Stimulated activated CD4-positive, alpha-beta T cell treated with anti-CD3 and anti-CD28 coated beads, Interleukin-4, amount 100 ng/mL, for 4 hours (primary cell): Measurements from ENCODE around the gene GSG1L.

Experiments used
- DNase-seq, 2 experiments: peaks; one replicate each; pipeline ENCODE4 v3.0.0-alpha.2; 2020

GSG1L gene

DNA sequence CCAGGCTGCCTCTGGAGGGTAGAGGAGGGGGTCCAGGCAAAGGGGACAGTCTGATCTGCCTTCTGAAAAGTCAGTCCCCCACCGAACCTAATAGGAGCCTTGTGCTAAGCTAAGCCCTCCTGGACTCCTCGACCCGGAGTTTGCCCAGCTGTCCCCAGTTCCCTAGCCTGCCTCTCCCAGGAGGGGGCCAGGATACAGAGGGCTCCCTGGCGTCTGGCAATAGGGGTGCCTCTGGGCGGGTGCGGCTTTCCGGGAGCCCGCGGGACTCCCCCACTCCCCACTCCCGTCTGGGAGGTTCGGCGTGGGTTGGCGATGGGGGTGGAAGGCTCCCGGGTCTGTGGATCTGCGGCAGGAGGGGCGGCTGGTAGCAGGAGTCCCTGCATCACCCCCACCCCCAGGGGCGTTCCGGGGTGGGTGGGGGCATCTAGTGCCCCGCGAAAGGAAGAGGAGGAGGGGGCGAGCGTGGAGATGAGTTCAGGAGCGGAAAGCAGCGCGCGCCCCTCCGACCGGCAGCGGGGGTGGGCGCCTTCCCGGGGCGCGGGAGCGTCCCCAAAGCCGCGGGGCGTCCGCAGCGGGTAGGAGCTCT, 1.2 kb downstream of the GSG1L start:
- no peak for DNase-seq

DNA sequence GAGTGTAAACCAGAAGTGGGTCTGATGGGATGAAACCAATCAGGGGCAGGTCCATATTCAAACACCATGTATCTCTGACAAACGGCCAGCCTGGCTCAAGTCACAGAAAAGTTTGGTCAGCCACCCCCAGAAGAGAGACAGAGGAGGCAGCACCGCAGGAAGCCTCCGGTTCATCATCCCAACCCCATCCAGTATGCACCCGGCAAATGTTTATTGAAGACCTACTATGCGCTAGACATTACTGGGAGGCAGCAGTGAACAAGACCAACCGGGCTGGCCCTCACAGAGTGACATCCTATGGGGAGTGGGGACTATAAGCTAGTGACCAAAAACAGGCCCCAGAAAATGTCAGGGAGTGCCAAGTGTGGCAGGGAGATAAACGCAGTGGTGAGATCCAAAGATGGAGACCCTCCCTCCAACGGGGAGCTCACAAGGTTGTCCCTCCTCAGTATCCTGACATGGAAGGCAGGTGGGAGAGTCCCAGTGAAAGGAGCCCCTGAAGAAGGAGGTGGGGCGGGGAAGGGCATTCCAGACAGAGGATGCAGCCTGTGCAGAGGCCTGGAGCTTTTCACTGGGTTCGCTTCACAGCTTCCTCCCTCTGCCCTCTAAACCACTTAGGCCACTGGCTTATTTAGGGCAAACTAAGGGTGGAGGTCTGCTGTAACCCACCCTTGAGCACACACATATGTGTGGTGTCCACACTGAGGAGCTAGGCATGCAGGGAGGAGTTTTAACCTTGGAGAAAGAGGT, 2.0 kb downstream of the GSG1L start:
- DNase-seq, result no peak

DNA sequence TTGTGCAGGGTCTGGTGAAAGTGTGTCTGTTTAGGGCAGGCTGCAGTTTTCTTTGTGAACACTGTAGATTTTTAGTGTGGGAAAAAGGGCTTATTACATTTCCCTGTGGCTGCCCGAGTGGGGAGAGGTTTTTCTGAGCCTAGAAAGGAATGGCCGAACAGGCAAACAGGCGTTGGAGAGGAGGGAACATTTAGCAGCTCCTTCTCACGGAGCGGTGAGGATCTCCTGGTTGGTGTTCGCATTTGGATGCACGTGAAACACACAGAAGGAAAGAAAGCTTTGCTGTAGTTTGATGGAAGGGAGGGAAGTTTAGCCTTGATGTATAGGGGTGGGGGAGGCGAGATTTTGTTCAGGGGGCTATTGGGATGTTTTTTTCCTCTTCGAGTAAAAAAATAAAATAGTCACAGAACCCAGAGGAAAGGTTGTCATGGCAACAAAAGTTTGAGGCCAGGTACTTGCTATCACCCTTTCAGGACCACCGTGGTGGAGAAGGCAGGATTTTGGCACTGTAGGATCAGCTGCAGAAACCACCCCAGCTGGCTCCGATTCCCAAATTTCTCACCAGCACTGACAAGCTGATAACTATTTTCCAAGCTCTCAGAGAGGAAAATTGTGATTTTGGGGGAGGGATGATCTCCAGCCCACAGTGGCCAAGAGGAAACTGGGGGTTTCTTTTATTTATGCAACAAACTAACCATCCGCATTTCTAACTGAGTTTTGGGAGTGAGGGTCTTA, 3.5 kb downstream of the GSG1L start:
- DNase-seq, result no peak

DNA sequence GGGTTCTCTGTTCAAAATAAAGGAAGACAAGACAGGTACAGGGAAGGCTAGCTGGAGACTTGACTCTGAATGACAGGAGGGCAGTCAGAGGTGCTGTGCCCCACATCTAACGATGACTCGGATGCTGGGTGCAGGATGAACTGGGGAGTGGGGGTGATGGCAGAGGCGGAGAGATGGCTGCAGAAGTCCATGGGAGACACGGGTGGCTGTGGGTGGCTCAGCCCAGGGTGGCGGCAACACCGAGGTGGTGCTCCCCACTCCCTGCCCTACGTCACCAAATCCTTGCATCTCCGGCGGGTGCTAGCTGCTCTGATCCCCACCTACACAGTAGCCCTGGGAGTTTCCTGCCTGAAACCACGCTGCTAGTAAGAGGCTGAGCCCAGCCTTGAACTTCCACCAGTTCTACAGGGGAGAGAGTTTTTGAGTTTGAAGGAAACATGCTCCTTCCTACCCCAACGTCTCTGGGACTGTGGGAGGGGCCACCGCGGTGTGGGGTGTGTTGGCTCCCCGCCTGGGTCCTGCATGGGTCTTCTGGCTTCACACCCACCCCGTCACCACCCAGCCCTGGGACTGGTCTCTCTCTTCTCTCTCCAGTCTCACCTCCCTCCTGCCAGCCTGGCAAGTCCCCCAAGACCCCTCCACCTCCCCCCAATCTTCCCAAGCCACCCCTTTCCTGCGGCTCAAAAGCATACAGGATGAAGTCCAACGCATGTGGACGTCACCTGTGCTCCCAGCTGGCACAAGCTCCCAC, 4.5 kb downstream of the GSG1L start:
- DNase-seq, result peak in 1 of 2 experiments; percentile 15

DNA sequence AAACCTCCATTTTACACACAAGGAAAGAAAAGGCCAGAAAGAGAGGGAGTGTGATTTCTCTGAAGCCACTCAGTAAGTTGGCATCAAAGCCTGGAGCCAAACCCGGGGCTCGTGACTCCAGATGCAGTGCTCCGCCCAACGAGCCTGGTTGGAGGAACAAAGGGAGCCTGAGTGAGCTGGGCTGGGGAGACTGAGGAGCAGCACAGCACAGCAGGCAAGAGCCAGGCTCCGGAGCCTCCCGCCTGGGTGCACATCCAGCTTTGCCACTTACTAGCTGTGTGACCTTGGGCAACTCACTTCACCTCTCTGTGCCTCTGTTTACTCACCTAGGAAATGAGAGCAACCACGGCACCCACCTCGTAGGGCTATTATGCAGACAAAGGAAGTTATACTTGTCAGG, 5.6 kb downstream of the GSG1L start:
- no peak for DNase-seq

DNA sequence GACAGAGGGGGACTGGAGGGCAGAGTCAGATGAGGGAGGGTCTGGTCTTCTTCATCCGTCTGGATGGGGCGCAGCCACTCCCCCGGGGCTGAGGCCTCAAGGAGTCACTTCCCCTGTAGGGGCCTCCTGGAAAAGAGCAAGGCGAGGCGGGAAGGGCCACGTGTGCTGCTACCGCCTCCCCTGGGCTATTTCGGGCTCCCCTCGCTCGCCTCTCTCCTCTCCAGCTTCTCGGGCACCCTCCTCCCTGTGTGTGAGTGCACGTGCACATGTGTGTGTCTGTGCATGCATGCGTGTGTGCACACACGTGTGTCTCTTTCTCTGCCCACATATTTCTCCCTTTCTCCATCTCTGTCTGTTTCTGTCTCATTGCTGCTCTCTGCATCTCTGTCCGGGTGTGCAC, 10.1 kb downstream of the GSG1L start:
- no peak for DNase-seq

DNA sequence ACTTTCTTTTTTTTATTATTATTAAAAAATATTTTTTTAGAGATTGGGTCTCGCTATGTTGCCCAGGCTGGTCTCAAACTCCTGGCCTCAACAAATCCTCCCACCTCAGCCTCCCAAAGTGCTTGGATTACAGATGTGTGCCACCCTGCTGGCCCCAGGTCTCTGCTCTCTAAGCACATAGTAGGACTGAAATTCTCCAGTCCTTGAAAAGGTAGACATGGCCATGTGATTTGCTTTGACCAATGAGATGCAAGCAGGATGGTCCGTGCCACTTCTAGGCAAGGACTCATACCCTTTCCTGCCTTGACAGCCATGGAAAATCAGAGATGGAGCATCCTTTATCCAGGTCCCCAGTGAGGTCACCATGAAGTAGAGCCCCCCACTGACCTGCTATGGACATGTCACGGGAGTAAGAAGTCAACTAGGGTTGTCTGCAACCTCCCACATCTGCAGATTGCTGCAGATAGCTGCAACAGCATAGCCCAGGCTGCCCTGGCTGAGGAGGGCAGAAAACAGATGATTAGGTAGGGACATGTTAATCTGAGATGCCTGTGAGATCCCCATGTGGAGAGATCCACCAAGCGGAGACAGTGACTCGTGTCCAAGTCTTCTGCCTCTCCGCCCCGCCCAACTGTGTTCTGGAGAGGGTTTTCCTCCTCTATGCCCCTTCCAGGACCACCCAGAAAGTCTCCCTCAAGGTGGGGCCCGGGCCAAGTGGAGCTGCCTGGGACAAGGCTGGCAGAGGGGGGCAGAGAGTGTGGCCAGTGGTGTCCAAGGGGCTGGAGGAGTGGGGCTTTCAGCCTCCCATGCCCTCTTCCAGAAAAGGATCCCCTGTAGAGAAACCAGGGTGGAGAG, 11.0 kb downstream of the GSG1L start:
- DNase-seq, result no peak

DNA sequence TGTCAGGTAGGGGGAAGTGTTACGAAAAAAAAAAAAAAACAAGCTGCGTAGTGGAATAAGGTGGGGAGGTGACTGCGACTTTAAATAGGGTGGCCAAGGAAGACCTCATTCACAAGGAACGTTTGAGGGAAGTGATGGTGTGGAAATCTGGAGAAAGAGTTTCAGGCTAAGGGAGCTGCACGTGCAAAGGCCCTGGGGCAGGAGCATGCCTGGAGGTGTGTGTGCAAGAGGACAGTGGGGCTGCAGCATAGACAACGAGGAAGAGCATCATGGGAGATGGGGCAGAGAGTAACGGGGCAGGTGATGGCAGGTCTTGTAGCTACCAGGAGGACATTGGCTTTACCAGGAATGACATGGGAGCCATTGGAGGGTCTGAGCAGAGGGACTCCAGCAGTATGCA, 12.0 kb downstream of the GSG1L start:
- no peak for DNase-seq

DNA sequence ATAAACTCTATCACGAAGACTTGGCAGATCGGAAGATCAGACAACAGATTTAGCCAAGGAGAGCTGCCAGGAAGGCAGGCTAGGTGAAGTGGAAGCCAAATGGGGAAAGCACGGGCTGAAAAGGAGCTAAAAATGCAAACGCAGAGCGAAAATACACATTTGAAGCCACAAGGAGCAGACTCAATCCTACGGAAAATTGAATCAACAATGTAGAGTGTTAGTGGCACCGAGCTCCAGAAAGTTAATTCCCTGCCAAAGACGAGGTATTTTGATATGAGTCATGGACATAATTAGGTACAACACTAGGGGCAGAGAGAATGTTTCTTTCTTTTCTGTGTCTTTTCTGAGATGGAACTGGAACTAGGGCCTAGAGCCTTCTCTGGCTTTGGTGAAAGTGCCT, 20.7 kb downstream of the GSG1L start:
- DNase-seq, result no peak

DNA sequence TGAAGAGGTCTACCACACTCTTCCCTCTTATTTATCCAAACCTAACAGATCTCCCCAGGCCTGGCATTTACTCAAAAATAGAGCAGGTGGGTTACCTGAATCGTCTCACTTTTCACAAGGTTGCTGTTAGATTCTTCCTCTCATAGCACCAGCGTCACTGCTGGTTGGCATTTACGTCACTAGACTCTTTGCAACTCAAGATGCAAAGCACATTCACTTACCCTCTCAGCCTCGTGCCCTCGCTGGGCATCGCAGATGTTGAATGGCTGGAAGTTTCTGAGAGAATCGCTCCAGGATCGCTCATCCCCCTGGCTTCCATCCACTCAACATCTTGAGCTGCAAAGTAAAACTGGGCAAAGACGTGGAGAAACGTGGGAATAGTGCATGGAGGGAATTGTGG, 21.9 kb downstream of the GSG1L start:
- DNase-seq, result no peak

DNA sequence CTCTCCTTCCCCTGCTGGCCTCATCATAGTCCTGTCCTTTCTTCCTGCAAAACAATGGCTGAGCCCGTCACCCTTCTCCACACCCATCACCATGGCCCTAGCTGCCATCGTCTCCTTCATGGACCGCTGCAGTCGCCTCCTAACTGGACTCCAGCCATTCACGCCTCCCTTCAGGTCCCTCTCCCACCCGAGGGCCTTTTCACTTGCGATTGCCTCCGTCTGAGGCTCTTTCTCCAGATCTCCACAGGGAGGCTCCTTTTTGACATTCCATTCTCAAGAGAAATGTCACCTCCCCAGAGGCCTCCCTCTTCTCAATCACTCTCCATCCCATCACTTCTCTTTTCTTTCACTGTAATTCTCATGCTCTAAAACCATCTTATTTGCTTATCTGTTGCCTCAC, 23.5 kb downstream of the GSG1L start:
- no peak for DNase-seq

DNA sequence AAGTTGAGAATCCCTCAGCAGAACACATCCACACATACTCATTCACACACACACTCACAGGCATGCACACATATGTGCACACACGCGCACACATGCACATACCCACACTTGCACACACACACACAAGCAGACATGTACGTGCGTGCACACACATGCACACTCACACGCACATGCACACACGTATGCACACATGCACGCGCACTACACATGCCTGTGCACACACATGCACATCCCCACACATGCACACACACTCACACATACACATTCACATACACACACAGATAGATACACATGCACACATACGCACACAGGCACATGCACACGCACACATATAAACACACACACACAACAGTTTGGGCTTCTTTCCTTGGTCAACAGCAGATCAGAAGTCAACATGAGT, 24.0 kb downstream of the GSG1L start:
- no peak for DNase-seq

DNA sequence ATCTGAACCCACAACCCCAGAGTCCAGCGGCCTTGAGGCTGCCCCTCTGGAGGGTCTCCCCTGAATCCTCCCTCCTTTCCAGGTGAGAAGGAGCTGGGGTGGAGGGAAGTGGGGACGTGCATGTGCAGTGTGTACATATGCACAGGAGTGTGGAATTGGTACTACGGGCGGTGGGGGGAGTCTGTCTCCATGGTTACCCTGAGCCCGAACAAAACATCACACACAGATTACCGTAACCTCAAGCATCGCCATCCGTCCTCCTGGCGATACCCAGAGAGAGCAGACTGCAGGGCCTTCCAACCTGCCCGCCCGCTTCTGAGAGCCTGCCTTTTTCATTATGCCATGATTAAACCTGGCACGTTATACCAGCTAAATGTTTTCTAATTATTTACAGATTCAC, 25.1 kb downstream of the GSG1L start:
- DNase-seq, result no peak

DNA sequence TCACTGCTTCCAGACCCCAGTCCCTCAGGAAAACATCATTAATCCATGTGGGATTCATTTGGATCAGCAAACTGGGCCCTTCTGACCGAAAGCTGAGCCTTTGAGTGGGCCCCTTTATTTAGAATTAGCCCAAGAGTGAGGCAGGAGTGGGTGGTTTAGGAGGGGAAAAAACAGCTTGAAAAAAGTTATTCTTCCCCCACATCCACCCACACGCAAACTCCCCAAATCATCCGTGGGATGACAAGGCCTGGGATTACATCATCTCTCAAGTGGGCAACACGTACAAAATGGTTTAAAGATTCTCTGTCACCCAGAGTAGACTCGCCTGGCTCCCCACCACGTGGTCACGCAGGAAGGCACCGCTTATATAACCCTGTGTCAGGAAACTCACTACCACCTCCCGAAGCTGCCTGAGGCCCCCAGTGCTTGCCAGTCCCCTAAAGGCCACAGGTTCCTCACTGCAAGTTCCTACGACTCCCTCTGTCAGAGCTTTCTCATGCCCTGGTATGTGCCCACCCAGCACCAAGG, 27.6 kb downstream of the GSG1L start:
- DNase-seq, result peak in 1 of 2 experiments; percentile 21

DNA sequence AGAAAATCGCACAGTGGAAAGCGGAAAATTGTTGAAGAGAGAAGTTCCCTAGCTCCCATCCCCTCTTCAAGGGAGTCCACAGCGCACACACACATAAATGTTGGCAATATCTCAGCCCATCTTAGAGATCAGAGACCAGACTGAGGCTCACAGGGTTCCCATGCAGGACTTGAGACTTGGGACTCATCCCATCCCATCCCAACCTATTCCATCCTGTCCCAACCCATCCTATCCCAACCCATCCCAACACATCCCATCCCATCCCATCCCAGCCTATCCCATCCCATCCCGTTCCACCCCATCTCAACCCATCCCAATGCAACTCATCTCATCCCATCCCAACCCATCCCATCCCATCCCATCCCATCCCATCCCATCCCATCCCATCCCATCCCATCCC, 29.6 kb downstream of the GSG1L start:
- DNase-seq, result no peak

DNA sequence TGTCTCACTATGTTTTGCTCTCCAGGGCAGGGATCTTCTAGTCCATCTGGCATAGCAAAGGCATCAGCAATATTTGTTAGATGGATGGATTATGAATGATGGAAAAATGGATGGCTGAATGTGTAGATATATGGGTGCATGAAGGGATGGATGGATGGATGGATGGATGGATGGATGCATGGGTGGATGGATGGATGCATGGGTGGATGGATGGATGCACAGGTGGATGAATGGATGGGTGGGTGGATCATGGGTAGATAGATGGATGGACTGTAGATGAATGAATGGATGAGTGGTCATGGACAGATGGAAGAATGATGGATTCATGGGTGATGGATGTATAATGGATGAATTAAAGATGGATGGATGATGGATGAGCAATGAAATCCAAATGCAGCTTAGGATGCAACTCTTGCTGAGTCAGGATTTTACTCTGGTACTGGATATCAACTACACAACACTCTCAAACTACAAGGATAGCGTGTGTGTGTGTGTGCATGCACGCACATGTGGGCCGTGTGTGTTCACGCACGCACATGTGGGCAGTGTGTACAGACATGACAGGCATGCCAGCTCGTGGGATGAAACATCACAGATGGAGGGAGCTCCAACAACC, 34.0 kb downstream of the GSG1L start:
- no peak for DNase-seq

DNA sequence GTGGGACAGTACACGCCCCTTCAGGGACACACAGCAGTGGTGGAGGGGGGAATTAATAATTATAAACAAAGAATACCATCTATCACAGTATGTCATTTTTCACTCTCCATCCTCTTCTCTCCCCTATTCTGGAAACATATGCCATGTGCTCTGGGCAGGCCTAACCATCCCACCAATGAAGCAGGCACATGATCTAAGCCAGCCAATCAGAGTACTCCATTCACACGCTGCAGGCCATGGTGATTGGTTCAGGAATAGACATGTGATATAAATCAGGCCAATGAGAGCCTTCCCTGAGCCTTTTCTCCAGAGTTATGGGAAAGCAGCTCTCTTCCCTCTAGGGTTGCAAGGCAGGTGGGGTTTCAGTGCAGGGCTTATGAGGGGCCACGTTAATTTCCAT, 36.5 kb downstream of the GSG1L start:
- no peak for DNase-seq

DNA sequence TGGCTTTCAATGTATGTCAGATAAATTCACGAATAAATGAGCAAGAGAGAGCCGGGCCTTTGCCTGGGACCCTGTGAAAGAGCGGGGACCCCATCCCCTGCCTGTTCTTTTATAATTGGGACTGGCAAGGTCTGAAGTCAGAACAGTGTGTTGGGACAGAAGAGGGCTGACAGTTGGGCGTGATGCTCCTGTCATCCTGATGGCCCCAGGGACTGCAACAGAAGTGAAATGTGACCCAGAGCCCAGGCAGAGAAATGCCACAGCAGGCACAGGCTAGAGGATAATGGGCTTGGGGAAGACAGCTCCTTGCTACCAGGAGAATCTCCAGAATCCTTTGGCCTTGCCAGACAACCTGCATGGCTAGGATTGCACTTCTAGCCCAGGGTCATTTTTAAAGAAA, 37.9 kb downstream of the GSG1L start:
- DNase-seq, result no peak

DNA sequence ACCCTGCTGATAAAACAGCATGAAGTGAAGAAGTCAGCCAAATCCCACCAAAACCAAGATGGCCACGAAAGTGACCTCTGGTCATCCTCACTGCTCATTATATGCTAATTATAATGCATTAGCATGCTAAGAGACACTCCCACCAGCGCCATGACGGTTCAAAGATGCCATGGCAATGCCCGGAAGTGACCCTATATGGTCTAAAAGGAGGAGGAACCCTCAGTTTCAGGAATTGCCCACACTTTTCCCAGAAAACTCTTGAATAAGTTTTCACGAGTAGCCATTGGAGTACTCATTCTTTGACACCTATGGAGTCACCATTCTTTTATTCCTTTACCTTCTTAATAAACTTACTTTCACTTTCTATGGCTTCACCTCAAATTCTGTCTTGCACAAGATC, 44.3 kb downstream of the GSG1L start:
- no peak for DNase-seq

DNA sequence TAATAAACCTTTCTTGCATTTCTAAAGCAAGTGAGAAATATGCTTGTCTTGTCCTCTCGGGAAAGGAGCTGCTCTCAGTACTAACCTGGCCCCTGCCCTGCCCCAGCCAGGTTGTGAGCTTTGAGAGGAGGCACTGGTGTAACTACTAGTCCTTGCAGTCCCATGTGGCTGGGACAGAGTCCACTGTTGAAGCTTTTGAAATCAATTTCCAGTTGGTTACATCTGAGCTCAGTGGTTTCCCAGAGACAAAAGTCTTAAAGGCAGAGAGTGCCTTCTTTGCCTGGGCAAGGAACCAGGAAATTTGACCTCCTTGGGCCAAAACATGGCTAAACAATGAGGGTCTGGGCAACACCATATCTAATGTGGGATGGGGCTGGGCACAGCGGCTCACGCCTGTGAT, 48.7 kb downstream of the GSG1L start:
- no peak for DNase-seq

DNA sequence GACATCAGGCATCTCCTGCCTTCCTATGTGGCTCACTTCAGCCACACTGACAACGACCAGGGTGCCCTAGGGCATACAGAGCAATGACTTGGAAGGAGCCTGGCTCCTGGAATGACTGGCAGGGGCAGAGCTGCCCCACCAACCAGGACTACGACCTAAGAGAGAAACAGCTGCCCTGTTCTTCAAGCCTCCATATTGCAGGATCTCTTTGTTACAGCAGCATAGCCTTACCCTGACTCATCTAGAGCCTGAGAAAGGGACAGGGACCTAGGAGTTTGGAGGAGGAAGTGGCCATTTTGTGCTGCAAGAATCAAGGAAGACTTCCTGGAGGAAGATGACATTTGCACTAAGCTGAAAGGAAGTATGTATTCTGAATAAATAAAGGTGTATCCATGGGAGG, 49.6 kb downstream of the GSG1L start:
- no peak for DNase-seq

DNA sequence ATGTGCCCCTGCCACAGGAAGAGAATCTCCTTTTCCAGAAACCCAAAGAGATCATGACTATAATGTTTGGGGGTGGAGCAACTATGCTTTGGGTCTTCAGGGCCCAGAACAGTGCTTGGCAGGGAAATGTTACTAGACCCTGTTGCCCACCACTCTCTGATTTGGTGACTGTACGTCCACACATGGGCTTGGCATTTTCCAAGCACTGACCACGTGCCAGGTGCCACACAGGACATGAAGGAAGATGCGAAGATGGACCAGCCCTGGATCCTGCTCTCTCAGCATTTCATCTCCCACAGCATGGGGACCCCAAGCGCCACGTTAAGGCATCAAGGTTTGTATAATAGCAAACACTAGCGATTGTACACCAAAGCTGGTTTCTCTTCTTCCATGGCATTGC, 50.1 kb downstream of the GSG1L start:
- DNase-seq, result no peak
